NCI-H774 (cell line): ENCODE measurements around the gene PPTC7.
A peak's percentile ranks its signal among the peaks of the same experiment; 100 is the strongest.
"Not testable (repeated sequence)": the region's sequence is repeated elsewhere in the genome, so short reads cannot be mapped to it uniquely, and the experiment has no call there.

ENCODE experiments used
- DNase-seq: peaks from one replicate; lab custom pipeline; 2025; lab: John Stamatoyannopoulos, UW

PPTC7 gene

DNA sequence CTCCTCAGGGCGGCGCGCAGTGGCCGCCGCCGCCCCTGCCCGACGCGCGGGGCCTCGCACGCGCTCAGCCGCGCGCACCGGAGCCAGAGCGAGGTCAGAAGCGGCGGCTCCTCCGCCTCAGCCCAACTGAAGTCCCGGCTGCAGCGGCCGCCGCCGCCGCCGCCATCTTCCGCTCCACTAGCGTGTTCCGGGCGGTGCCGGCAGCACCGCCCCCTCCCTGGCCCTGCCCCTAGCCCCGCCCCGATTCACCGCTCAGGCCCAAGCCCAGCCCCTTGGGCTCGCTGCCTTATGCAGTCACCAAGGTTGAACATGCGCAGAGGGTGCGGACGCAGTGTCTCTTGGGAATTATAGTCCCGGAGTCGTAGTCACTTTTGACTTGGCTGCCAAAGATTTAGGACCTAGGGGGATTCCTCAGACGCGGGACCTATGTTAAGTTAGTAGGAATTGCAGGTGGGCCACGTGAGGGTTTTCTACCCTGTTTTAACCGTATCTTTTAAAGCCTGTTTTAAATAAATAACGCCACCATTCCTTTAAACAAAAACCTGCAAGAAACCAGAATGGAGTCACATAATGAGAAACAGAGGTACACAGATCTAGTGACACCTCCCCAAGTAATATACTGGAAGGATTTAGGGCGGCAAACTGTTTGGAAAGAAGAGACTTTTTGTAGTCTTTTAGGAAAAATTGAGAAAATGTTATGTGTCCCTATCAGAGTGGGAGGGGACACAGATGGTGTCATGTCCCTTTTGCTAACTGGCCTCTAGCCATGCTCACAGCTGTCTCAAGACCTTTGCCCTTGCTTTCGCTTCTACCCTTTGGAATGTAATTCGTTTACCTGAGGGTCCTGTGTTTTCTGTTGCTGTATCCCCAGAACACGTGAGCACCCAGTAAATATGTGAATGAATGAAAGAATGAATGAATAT is at the start of gene PPTC7:
PPTC7 (minus strand) TSS at position 182 of the 923 bp plus-strand sequence. CDS start 287 bp downstream, outside the sequence.
- peak; percentile 96 for DNase-seq

GRCh38 chr12:110627500-110628195 is 44.5 kb upstream of the PPTC7 start:
- DNase-seq: no peak

DNA sequence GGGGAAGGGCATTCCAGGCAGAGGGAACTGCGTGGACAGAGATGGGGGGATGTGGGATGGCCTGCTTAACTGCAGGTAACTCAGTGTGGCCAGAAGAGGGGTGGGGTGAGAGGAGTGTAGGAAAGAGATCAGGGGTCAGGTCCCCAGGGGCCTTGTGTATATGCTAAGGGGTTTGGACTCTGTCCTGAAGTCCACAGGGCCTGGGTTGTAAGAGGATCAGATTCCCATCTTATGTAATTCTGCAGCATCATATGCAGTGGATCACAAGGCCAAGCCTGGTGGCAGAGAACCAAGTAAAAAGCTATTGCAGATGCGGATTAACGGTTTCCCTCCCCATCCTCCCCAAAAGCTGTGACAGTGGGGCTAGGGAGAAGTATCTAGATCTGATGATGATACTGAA is 39.5 kb upstream of the PPTC7 start:
- no peak for DNase-seq

DNA sequence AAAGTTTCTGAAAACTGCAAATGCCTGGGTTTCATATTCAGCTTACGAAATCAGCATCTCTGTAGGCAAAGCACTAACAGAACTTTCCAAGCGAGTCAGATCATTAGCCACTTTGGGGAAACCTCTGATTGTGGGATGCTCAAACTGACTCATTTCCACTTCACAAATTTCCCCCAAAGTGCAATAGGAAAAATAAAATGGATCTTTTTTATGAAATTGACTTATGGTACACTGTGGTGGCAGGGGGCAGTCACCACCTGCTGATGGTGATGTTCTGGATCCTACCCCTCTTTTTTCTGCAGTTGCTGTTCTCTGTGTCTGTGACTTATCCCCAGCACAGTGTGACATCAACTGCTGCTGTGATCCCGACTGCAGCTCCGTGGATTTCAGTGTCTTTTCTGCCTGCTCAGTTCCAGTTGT is 36.4 kb upstream of the PPTC7 start:
- DNase-seq: no peak

DNA sequence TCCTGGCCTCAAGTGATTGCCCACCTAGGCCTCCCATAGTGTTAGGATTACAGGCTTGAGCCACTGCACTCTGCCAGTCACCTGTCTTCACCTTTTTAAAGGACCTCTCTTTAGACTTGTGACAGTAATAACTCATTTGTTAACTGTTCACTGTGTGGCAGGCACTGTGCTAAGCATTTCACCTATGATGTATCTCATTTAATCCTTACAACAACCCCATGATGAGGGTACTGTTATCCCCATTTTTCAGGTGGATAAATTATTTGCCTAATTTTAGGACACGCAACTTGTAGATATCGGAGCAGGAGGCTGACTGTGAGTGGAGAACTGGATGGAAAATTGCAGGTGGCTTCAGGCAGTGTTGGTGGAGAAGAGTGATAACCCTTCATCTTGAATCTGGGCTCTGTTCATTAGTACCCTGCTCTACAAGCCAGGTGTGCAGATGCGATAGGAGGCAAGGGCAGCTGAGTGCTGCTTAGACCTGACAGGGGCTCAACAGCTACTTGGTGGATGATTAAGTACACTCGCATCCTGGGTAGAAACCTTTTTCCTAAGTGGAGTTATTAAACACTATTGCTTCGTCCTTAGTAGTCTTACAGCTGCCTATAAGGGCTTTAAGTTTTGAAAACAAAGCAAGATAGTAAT is 33.5 kb upstream of the PPTC7 start:
- no peak for DNase-seq

DNA sequence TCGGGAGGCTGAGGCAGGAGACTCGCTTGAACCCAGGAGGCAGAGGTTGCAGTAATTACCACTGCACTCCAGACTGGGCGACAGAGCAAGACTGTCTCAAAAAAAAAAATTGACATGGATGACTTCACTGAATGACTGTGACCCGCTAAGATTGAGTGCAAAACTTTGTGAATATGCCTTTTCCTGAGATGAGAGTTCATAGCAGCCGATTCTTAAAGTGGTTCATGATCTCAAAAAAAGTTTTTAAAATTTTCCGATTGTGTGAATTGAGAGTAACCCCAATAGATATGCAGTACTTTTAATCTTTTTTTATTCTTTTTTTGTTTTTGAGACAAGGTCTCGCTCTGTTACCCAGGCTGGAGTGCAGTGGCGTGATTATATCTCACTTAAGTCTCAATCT is 32.1 kb upstream of the PPTC7 start:
- DNase-seq: no peak

- DNase-seq: peak; percentile 96
Measured at GRCh38 chr12:110613771-110614684, 30.9 kb upstream of the PPTC7 start, which contains the start of gene TCTN1. Gene TCTN1 (plus strand): TSS chr12:110614129. CDS start chr12:110614183, 54 bp downstream.

DNA sequence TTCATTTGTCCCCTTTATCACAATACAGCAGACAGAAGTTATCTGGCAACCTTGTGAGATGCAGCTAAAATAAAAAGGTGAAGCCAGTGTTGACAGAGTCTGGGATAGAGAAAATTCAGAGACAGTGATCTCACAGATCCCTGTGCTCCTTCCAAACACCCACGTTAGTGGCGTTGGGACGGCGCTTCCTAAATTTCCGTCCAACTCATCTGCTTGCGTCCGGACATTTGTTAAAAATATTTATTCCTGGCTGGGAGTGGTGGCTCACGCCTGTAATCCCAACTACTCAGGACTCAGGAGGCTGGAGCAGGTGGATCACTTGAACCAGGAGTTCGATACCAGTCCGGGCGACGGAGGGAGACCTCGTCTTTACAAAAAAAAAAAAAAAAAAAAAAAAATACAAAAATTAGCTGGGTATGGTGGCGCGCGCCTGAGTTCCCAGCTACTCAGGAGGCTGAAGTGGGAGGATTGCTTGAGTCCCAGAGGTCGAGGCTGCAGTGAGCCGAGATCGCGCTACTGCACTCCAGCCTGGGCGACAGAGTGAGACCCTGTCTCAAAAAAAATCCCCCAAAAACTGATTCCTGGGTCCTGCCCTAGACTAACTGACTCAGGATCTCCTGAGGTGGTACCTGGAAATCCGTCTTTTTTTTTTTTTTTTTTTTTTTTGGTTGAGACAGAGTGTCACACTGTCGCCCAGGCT is 30.1 kb upstream of the PPTC7 start:
- DNase-seq: no peak

DNA sequence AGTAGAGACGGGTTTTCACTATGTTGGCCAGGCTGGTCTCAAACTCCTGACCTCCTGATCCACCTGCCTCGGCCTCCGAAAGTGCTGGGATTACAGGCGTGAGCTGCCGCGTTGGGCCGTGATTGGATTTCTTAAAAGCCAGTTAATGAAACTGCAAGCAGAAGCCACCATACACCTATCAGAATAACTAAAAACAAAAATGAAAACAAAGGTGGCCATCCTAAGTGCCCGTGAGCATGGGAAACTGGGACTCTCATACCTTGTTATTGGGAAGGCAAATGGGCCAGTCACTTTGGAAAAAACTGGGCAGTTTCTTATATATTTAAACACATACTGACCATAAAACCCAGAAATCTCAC is 23.1 kb upstream of the PPTC7 start:
- no peak for DNase-seq

DNA sequence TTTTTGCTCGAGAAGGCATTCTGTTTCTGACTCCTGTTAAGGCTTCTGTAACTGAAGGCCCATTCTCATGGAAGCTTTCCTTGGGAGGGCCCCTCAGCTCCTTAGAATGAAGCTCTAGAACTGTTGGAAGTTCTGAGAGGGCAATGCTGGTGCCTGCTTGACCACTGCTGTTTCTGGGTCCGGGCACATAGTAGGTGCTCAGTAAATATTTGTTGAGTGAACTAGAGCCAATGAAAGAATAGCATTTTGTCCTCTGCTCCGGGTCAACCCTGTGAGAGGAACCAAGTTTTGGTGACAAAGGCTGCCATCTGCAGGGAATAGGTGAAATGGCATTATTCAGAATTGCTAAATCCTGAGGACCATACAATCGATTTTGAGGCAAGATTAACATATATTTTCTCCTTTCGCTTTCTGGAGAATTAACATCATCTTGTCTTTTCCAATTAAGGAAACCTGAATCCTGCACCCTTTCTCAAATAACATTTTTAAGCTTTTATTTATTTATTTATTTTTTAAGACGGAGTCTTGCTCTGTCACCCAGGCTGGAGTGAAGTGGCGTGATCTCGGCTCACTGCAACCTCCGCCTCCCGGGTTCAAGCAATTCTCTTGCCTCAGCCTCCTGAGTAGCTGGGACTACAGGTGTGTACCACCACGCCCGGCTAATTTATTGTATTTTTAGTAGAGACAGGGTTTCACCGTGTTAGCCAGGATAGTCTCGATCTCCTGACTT is 19.1 kb upstream of the PPTC7 start:
- DNase-seq: peak; percentile 51

- peak; percentile 20 for DNase-seq
Measured at GRCh38 chr12:110600254-110600653, 17.1 kb upstream of the PPTC7 start.

GRCh38 chr12:110599334-110599733 is 16.2 kb upstream of the PPTC7 start:
- DNase-seq: no peak

GRCh38 chr12:110597885-110598284 is 14.8 kb upstream of the PPTC7 start:
- no peak for DNase-seq

- not testable (repeated sequence) for DNase-seq
Measured at GRCh38 chr12:110592919-110593318, 9.8 kb upstream of the PPTC7 start.

- DNase-seq: no peak
Measured at GRCh38 chr12:110592078-110592477, 9.0 kb upstream of the PPTC7 start.

- DNase-seq: no peak
Measured at GRCh38 chr12:110591451-110592051, 8.4 kb upstream of the PPTC7 start.

- DNase-seq: no peak
Measured at GRCh38 chr12:110590806-110591326, 7.7 kb upstream of the PPTC7 start.

GRCh38 chr12:110590059-110590458 is 6.9 kb upstream of the PPTC7 start:
- DNase-seq: no peak

DNA sequence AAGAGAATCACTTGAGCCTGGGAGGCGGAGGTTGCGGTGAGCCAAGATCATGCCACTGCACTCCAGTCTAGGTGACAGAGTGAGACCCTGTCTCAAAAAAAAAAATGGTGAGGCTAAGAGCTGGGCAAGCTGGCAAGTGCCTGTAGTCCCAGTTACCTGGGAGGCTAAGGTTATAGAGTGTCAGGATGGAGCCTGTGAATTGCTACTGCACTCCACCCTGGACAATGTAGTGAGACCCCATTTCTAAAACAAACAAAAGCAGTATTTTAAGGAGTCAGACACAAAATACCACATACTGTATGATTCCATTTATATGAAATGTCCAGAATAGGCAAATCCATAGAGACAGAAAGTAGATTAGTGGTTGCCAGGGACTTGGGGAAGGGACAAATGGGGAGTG is 4.0 kb upstream of the PPTC7 start:
- DNase-seq: not testable (repeated sequence)
